Chondrocyte (in vitro differentiated cells): Measurements from ENCODE around the gene NMB. TPM values are rescaled to one million over a fixed set of nuclear protein-coding genes. Genes with fewer than 3 reads are reported as not detected.

Source experiments
- DNase-seq: peaks from one replicate; pipeline ENCODE4 v3.0.0; 2021; ENCODE audit warnings: mixed read lengths, low spot score
- H3K27ac Mint-ChIP-seq: one replicate; pipeline ENCODE4 v1.8.0; 2021; ENCODE audit warnings: mild to moderate bottlenecking, moderate library complexity, mixed read lengths; ENCODE audit not compliant: unreplicated experiment
- H3K27me3 Mint-ChIP-seq: 2 replicates; pipeline ENCODE4 v1.8.0; 2021; ENCODE audit warnings: low read depth, mixed read lengths
- H3K36me3 Mint-ChIP-seq: 2 replicates; pipeline ENCODE4 v1.8.0; 2021; ENCODE audit warnings: low read depth, mixed read lengths
- H3K4me1 Mint-ChIP-seq: 2 replicates; pipeline ENCODE4 v1.8.0; 2021; ENCODE audit warnings: low read depth, mild to moderate bottlenecking, mixed read lengths
- H3K4me3 Mint-ChIP-seq: one replicate; pipeline ENCODE4 v1.8.0; 2021; ENCODE audit warnings: mild to moderate bottlenecking, moderate library complexity, mixed read lengths; ENCODE audit not compliant: unreplicated experiment
- H3K9me3 Mint-ChIP-seq: 2 replicates; pipeline ENCODE4 v1.8.0; 2021; ENCODE audit warnings: low read depth, mixed read lengths
- total RNA-seq: library from RNA; stranded (reverse); gene quantifications from 3 replicates; pipeline ENCODE4 v1.2.1, GENCODE V29; 2021
- TF ChIP-seq, protein P1 (sequence below): fragments of 200-600 bp; sonication (generic); IDR thresholded peaks from 2 replicates; pipeline ENCODE4 v1.5.0; 2021; ENCODE audit warnings: antibody characterized with exemption, mild to moderate bottlenecking, moderate library complexity

Gene NMB
- total RNA-seq, 1 donor from 2014 or later: 7.8 TPM

DNA sequence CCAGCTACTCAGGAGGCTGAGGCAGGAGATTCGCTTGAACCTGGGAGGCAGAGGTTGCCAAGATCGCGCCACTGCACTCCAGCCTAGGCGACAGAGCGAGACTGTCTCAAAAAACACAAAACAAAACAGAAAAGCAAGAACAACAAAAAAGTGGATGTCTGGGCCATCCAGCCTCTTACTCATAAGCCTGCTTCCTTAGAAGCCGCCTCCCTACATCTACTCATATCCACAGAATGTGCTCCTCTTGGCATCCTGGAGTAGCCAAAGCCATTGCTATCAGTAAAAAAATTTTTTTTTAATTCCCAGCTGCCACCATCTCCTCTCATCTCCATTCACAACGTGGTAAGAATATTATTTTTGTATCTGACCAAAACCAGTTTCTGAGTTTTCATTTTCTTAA is 46.4 kb downstream of the NMB start:
- Mint-ChIP-seq H3K36me3 (peaks cover 12% of the 10 kb centered on the region), H3K27me3 (no peaks in the 10 kb centered on the region), H3K4me1 (peaks cover 6% of the 10 kb centered on the region), H3K9me3 (no peaks in the 10 kb centered on the region), H3K27ac (no peak overlapping the region), H3K4me3 (no peak overlapping the region)
- TF ChIP-seq, protein P1, sequence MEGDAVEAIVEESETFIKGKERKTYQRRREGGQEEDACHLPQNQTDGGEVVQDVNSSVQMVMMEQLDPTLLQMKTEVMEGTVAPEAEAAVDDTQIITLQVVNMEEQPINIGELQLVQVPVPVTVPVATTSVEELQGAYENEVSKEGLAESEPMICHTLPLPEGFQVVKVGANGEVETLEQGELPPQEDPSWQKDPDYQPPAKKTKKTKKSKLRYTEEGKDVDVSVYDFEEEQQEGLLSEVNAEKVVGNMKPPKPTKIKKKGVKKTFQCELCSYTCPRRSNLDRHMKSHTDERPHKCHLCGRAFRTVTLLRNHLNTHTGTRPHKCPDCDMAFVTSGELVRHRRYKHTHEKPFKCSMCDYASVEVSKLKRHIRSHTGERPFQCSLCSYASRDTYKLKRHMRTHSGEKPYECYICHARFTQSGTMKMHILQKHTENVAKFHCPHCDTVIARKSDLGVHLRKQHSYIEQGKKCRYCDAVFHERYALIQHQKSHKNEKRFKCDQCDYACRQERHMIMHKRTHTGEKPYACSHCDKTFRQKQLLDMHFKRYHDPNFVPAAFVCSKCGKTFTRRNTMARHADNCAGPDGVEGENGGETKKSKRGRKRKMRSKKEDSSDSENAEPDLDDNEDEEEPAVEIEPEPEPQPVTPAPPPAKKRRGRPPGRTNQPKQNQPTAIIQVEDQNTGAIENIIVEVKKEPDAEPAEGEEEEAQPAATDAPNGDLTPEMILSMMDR: no peak
- no peak for DNase-seq

DNA sequence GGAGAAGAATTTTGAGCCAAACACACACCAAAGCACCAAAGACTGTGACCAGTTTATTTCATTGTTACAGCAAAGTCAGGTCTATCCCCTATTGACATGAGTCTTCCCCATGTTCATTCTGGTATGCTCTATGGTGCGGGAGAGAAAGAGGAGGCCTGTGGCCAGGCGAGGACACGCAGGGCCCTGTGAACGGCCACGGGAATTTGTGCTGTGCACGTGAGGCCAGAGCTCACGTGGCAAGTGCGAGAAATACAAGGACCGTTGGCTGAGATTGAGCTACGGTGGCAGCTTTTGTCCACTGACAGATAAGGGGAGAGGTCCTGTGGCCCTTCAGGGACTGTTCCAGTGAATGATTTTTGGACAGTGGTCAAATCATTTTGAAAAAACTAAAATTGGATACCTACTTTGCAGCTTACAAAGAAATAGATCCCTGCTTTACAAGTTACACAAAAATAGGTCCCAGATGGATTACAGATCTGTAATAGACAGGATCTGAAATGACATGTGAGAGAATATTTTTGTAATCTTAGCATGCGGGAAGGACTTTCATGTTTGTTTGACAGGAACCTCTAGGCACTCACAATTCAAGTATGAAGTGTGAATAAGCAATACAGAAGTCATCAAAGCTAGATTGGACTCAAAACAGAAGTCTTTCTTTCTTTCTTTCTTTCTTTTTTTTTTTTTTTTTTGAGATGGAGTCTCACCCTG is 48.0 kb downstream of the NMB start:
- TF ChIP-seq, protein P1: no peak
- Mint-ChIP-seq H3K4me3 (no peak overlapping the region), H3K9me3 (no peaks in the 10 kb centered on the region), H3K27me3 (no peaks in the 10 kb centered on the region), H3K36me3 (peaks cover 23% of the 10 kb centered on the region), H3K27ac (no peak overlapping the region), H3K4me1 (peaks cover 9% of the 10 kb centered on the region)
- DNase-seq: no peak

DNA sequence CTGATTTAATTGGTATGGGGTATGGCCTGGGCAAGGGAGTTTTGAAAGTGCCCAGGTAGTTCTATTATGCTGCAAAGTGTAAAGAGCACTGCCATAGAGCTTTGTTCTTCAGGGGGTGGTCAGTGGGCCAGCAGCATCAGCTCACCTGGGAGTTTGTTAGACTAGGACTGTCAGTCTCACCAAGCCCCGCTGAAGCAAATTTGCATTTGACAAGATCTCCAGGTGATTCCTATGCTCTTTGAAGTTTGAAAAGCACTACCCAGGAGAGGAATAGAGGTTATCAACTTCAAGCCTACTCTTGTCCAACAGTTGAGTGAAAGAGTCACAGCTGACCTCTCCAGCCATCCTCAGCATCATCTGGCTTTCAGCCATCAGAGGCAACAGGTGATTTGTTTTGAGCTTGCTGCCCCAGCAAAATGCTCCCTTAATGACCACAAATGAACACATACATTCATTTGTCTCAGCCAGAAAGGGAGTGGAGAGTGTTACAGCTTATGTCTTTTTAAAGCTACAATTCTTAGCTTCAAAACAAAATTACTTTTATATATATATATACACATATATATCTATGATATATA is 49.2 kb downstream of the NMB start:
- Mint-ChIP-seq H3K4me3 (no peak overlapping the region), H3K9me3 (no peaks in the 10 kb centered on the region), H3K4me1 (peaks cover 14% of the 10 kb centered on the region), H3K36me3 (peaks cover 24% of the 10 kb centered on the region), H3K27ac (no peak overlapping the region), H3K27me3 (no peaks in the 10 kb centered on the region)
- TF ChIP-seq, protein P1: no peak
- DNase-seq: no peak

DNA sequence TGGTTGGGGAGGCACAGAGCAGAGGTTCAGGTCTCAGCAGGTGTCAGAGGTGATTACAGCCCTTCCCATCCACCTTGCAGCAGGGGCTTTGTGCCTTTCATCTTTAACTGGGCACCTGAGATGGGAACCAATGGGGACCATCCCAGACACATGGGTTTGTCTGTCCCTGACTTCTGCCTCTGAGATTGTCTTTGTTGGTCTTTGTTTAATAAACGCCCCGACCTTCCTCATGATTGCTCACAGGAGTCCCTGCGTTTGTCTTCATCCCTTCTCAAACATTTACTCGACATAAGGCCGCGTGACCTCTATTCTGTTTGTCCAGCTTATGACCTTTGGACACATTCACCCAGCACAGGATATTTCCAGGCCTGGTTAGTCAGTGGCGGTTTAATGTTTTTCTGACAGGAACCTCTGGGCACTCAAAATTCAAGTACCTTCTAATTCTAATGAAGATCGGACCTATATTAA is 51.3 kb downstream of the NMB start:
- TF ChIP-seq, protein P1: no peak
- Mint-ChIP-seq H3K9me3 (no peaks in the 10 kb centered on the region), H3K36me3 (peaks cover 25% of the 10 kb centered on the region), H3K4me1 (peaks cover 28% of the 10 kb centered on the region), H3K27ac (no peak overlapping the region), H3K27me3 (no peaks in the 10 kb centered on the region), H3K4me3 (no peak overlapping the region)
- DNase-seq: no peak

DNA sequence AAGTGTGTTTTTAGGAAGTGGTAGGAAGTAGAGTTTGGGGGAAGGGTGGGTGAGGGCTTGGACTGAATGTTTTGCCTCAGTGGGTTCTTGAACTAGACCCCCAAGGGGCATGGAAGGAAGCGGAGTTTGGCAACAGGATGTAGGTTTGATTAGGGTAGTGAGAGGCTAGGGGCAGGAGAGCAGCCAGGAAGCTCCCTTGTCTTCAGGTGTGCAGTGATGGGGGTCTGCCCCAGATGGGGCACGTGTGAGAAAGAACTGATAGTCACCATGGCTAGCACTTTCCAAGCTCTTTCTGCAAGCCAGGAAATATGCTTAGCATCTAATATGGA is 52.5 kb downstream of the NMB start:
- H3K9me3 Mint-ChIP-seq: no peaks in the 10 kb centered on the region

More for the DNA sequence above, 52.5 kb downstream of the NMB start:
- peaks cover 25% of the 10 kb centered on the region for H3K36me3 Mint-ChIP-seq
- no peak overlapping the region for H3K27ac Mint-ChIP-seq
- no peaks in the 10 kb centered on the region for H3K27me3 Mint-ChIP-seq
- H3K4me3 Mint-ChIP-seq: no peak overlapping the region
- DNase-seq: no peak
- H3K4me1 Mint-ChIP-seq: peaks cover 33% of the 10 kb centered on the region
- TF ChIP-seq, protein P1: no peak

Other genes with a start within 250 kb of the NMB start
- 8.8 to 11.9 TPM (median 10.5 TPM) in 3 replicates for gene ZSCAN2, start 57.2 kb downstream of the NMB start, total RNA-seq
- 13.6 to 21.9 TPM (median 17.0 TPM) in 3 replicates for gene WDR73, start 3.9 kb downstream of the NMB start, total RNA-seq
- 175 to 198 TPM (median 195 TPM) in 3 replicates for gene SEC11A, start 57.9 kb upstream of the NMB start, total RNA-seq
- 30.6 to 31.5 TPM (median 30.6 TPM) in 3 replicates for gene ZNF592, start 90.4 kb upstream of the NMB start, total RNA-seq
- gene ALPK3, start 159.2 kb upstream of the NMB start, total RNA-seq: 0.56 to 6.4 TPM (median 4.2 TPM) in 3 replicates
- gene SLC28A1, start 226.5 kb upstream of the NMB start, total RNA-seq: not detected in 3 replicates